ENCODE results near the gene NPIPB12.
"Not testable (repeated sequence)": the region's sequence is repeated elsewhere in the genome, so short reads cannot be mapped to it uniquely, and the experiment has no call there.

Gene NPIPB12
- long read RNA-seq, donor 1: 0 reads
- long read RNA-seq, donor 2: 0 reads
- long read RNA-seq, donor 3: 0 reads
- long read RNA-seq, donor 4: 0 reads
- long read RNA-seq, donor 5: 0 reads
- long read RNA-seq, donor 6: 0 reads
- long read RNA-seq, donor 7: 0 reads
- long read RNA-seq, donor 8: 0 reads

GRCh38 chr16:29506308-29506707 lies at the start of gene NPIPB12:
Gene NPIPB12, minus strand, starts transcription at chr16:29506408.
- DNase-seq: not testable (repeated sequence)

- DNase-seq: not testable (repeated sequence)
Measured at GRCh38 chr16:29521520-29521919, 15.3 kb upstream of the NPIPB12 start.

GRCh38 chr16:29482276-29482675 lies 23.9 kb downstream of the NPIPB12 start:
- not testable (repeated sequence) for DNase-seq

GRCh38 chr16:29472065-29472464 lies 34.1 kb downstream of the NPIPB12 start:
- not testable (repeated sequence) for DNase-seq

- DNase-seq: not testable (repeated sequence)
Measured at GRCh38 chr16:29469660-29470059, 36.5 kb downstream of the NPIPB12 start.

- not testable (repeated sequence) for DNase-seq
Measured at GRCh38 chr16:29467654-29468366, 38.4 kb downstream of the NPIPB12 start.

GRCh38 chr16:29466904-29467303 lies 39.3 kb downstream of the NPIPB12 start:
- not testable (repeated sequence) for DNase-seq

GRCh38 chr16:29465985-29466824 lies 40.0 kb downstream of the NPIPB12 start:
- DNase-seq: not testable (repeated sequence)

- DNase-seq: not testable (repeated sequence)
Measured at GRCh38 chr16:29460647-29461030, 45.6 kb downstream of the NPIPB12 start.

- DNase-seq: not testable (repeated sequence)
Measured at GRCh38 chr16:29459706-29460646, 46.2 kb downstream of the NPIPB12 start, which contains the start of gene SULT1A4. Gene SULT1A4, plus strand, starts transcription at chr16:29459913. Its CDS starts 1,473 bp downstream, at chr16:29461386.

- DNase-seq: not testable (repeated sequence)
Measured at GRCh38 chr16:29457660-29458059, 48.5 kb downstream of the NPIPB12 start.

- not testable (repeated sequence) for DNase-seq
Measured at GRCh38 chr16:29454828-29455227, 51.4 kb downstream of the NPIPB12 start.

- not testable (repeated sequence) for DNase-seq
Measured at GRCh38 chr16:29454269-29454668, 51.9 kb downstream of the NPIPB12 start, which contains the start of the genes BOLA2 and SLX1B. Gene BOLA2, minus strand, starts transcription at chr16:29454351. Its CDS starts 98 bp downstream, at chr16:29454253. Gene SLX1B, plus strand, starts transcription at chr16:29454533.

- DNase-seq: not testable (repeated sequence)
Measured at GRCh38 chr16:29453754-29454153, 52.5 kb downstream of the NPIPB12 start.
